GM21423 (cell line): ENCODE measurements around the gene CORO2B.

Experiments used
- ATAC-seq: cut with Tn5 transposase; IDR thresholded peaks from one replicate; pipeline ENCODE4 v1.9.1; 2021; ENCODE audit warnings: mild to moderate bottlenecking, moderate library complexity; ENCODE audit not compliant: unreplicated experiment

Gene CORO2B

DNA sequence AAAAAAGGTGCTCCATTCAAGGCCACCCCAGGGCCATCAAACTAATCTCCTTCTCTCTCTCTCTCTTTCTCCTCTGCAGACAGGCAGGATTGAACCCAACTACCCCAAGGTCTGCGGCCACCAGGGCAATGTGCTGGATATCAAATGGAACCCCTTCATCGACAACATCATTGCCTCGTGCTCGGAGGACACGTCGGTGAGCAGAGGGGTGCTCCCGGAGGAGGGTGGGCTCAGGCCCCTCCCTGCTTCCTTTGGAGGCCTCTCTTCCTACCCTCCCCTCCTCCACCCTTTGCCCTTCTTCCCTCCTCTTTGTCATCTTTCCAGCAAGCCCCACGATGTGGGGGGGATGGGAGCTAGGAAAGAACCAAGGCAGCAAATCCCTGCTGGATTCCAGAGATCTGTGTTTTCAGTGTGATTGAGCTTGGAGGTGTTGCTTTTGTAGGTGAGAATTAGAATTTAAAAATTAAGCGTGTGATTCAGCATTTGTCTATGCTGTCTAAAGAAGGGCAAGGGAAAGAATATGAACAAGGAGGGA, 116.3 kb downstream of the CORO2B start:
- ATAC-seq = no peak

GRCh38 chr15:68696414-68697363, 117.9 kb downstream of the CORO2B start:
- no peak for ATAC-seq

- no peak for ATAC-seq
Observed at GRCh38 chr15:68697711-68698690, 119.2 kb downstream of the CORO2B start.

- no peak for ATAC-seq
Observed at GRCh38 chr15:68698708-68699107, 119.9 kb downstream of the CORO2B start.

DNA sequence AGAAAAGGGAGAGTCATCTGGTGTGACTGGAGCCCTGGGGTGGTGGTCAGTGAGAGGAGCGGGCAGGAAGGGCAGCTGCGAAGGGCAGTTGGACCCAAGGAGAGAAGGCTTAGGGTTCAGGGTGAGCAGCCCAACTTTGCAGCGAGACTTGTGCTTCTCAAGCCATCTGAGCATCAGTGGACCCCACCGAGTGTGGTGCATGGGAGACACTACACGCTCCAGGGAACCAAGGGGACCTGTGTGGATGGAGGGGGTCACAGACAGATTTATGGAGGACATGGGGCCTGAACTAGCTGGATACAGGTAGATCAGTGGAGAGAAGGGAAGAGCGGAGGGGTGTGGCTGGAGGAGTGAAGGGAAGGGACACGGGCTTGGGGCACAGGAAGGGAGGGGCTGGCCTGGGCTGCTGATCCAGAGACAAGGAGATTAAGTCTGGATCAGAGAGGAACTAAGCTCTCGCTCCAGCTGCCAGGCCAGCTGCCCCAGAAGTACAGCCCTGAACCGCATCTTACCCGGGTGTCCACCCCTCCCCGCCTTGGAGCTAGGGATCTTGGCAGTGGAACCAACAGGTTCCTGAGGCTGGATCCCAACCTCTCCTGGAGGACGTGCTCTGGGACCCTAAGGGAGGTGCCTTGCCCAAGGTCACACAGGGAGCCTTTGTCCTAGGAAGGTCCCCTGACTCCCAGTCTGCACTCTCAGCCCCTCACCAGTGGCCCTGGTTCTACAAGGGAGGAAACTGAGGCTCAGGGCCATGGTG, 120.5 kb downstream of the CORO2B start:
- ATAC-seq = no peak

DNA sequence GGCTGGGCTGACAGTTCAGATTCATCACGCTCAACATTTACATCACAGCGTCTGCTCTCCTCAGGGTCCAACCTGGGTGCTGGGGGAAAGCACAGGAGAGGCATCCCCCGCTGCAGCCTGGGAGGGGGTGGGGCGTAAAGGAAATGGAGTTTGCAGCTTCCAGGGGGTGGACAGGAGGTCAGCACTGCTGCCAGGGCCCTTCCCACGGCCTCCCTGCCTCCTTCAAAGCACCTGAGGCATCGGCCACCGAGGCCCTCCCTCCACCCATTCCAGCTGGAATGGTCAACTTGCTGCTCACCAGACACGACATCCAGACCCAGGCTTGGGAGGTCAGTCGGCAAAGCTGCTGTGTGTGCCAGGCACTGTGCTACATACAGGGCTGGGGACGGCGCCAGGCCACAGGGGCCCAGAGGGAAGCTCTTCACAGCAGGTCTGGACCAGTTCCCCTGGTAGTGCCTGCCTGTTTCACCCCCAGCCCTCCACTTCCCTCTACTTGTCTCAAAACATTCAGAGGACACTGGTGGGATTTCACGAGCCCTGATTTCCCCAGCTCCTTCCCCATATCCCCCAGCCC, 121.2 kb downstream of the CORO2B start:
- ATAC-seq = no peak

DNA sequence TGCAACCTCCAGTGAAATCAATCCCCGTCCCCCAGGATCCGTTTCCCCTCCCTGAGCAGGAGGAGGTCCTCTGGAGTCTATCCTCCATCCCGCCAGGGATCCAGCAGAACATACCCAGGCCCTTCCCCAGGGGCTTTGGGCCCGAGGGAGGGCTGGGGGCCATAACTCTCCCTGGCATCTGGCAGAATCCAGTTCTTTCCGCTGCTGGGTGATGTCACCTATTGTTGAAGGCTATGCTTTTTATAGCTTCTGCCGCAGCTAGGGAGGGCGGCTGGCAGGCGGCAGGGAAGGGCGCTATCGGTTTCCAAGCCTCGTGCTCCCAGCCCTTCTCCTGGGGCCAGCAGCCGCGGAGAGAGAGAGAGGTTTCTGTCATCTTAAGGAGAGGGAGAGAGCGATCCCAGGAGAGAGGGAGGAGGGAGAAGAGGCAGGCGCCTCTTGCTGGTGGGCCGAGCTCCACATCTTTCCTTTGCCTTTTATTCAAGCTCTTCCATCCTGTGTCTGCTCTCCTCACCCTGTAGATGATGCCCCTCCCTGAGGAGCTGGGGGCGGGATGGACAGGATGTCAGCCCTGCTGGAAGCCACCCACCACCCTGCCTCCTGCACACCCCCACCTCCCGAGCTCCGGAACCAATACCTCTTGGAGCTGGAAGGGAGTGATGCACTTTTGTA, 121.8 kb downstream of the CORO2B start:
- ATAC-seq = no peak

DNA sequence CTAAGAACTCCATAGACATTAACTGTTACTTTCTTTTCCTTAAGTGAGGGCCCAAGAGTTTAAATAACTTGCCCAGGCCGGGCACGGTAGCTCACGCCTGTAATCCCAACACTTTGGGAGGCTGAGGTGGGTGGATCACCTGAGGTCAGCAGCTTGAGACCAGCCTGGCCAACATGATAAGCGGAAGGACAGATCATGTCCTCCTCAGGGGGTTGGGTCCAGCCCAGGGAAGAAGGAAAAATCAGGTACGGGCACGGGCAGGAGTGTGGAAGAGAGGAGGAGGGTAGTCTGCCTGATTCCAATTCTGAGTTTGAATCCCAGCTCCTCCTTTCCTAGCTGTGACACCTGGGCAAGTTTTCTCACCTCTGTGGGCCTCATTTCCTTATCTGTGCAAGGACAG, 123.1 kb downstream of the CORO2B start:
- ATAC-seq = no peak

GRCh38 chr15:68704496-68705021, 125.8 kb downstream of the CORO2B start:
- ATAC-seq = no peak

DNA sequence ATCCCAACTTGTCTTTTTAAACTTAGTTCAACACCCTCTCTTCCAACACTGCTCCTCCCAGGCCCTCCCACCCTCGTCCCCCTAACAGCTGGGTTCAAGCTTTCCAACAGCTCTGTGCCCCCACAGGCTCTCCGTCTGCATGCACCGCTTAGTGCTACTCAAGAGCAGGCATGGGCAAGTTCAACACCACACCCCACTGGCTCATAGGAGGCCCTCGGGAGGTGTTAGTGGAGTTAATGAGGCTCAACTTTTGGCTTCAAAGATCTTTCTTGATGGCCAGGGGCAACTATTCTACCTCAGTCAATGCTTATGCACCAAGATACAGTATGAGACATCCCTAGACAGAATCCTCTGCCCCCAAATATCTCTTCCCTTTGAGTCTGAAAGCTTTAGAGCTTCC, 127.5 kb downstream of the CORO2B start:
- no peak for ATAC-seq

DNA sequence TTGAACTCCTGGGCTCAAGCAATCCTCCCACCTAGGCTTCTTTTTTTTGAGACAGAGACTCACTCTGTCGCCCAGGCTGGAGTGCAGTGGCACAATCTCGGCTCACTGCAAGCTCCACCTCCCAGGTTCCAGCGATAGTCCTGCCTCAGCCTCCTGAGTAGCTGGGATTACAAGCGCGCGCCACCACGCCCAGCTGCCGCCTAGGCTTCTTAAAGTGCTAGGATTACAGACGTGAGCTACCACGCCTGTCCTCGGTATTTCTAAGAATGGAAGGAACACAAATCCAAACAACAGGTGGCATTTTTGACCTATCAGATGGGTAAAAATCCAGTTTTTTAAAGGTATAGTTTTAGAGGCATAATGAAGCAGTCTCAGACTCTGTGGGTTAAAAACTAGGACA, 128.1 kb downstream of the CORO2B start:
- ATAC-seq = no peak

DNA sequence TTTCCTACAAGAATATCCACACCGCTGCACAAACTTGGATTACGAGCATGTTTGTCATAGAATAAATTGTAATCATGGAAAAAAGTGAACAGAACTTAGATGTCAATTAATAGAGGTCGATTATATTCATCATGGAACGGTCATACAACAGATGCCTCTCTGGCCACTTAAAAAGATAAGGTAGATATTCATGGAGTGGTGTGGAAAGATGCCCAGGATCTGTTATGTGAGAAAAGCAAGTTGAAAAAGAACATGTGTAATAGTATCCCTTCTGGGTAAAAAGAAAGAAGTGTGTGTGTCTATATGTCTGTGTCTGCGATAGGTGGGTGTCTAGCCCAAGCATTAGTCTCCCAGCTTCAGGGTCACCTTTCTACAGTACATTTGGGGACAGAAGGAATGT, 128.6 kb downstream of the CORO2B start:
- no peak for ATAC-seq

GRCh38 chr15:68709876-68710275, 131.1 kb downstream of the CORO2B start:
- no peak for ATAC-seq

DNA sequence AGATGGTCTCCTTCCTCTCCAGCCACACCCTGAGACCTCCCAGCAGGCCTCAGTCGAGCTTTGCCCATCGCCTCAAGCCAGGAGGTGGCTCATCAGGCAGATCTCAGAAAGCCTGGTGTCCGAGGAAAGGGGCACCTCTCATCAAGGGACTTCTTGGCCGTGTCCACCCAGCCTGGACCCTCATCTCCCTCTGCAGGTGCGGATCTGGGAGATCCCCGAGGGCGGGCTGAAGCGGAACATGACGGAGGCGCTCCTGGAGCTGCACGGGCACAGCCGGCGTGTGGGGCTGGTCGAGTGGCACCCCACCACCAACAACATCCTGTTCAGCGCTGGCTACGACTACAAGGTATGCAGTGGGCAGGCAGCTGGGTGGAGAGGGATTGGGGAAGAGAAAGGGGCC, 131.7 kb downstream of the CORO2B start:
- ATAC-seq = no peak

DNA sequence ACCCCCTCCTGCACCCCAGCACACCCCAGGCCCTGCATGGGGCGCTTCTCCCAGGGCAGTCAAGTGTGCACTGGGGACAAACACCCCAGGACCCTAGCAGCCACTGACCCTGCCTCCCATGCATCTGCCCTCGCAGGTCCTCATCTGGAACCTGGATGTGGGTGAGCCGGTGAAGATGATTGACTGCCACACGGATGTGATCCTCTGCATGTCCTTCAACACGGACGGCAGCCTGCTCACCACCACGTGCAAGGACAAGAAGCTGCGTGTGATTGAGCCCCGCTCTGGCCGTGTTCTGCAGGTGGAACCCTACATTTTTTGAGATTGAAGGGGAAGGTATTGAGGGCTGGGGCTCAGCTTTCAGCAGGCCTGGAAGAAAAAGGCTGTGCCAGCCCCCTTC, 132.6 kb downstream of the CORO2B start:
- ATAC-seq = no peak

GRCh38 chr15:68712886-68713285, 134.1 kb downstream of the CORO2B start:
- ATAC-seq = no peak

GRCh38 chr15:68713874-68714273, 135.1 kb downstream of the CORO2B start:
- ATAC-seq = no peak

DNA sequence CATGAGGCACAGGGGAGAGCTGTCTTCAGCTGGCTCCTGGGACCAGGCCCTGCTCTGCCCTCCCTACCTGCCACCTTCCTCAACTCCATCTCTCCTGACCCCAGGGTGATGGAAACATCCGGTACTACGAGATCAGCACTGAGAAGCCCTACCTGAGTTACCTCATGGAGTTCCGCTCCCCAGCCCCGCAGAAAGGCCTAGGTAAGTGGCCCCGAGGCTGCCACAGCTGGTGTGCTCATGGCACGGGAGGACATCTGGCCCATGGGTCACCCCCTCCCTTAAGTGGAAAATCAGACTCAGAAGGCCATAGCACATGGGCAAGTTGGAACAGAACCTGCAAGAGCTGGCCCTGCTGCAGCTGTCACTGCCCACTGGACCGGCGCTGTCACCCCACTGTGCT, 136.3 kb downstream of the CORO2B start:
- no peak for ATAC-seq

- ATAC-seq = no peak
Observed at GRCh38 chr15:68717951-68718350, 139.2 kb downstream of the CORO2B start.
